Osteocyte (in vitro differentiated cells): ENCODE data around the gene MYRIP. TPM values are rescaled to one million over a fixed set of nuclear protein-coding genes. Genes with fewer than 3 reads are reported as not detected.

Source experiments
- DNase-seq: peaks from one replicate; pipeline ENCODE4 v3.0.0; 2021; ENCODE audit warnings: mixed read lengths; ENCODE audit not compliant: unreplicated experiment; ENCODE audit errors: extremely low spot score
- H3K27ac Mint-ChIP-seq: one replicate; pipeline ENCODE4 v1.8.0; 2021; ENCODE audit warnings: mild to moderate bottlenecking, mixed read lengths; ENCODE audit not compliant: unreplicated experiment
- H3K27me3 Mint-ChIP-seq: one replicate; pipeline ENCODE4 v1.8.0; 2021; ENCODE audit warnings: mixed read lengths; ENCODE audit not compliant: unreplicated experiment
- H3K36me3 Mint-ChIP-seq: one replicate; pipeline ENCODE4 v1.8.0; 2021; ENCODE audit warnings: mixed read lengths; ENCODE audit not compliant: unreplicated experiment
- H3K4me1 Mint-ChIP-seq: one replicate; pipeline ENCODE4 v1.8.0; 2021; ENCODE audit warnings: mixed read lengths; ENCODE audit not compliant: unreplicated experiment
- H3K4me3 Mint-ChIP-seq: one replicate; pipeline ENCODE4 v1.8.0; 2021; ENCODE audit warnings: mild to moderate bottlenecking, moderate library complexity, mixed read lengths; ENCODE audit not compliant: unreplicated experiment
- H3K9me3 Mint-ChIP-seq: one replicate; pipeline ENCODE4 v1.8.0; 2021; ENCODE audit warnings: mixed read lengths; ENCODE audit not compliant: unreplicated experiment
- CTCF ChIP-seq: fragments of 200-600 bp; sonication (generic); IDR thresholded peaks from 2 replicates; pipeline ENCODE4 v1.5.0; 2021; ENCODE audit warnings: antibody characterized with exemption, mild to moderate bottlenecking, moderate library complexity
- total RNA-seq: library from RNA; stranded (reverse); gene quantifications from 2 replicates; pipeline ENCODE4 v1.2.1, GENCODE V29; 2021

MYRIP gene
- total RNA-seq, 1 donor from 2014 or later, result 0.62 TPM

- Mint-ChIP-seq H3K4me3 (no peak overlapping the region), H3K9me3 (peaks cover 12% of the 10 kb centered on the region), H3K27me3 (peaks cover 58% of the 10 kb centered on the region), H3K36me3 (no peaks in the 10 kb centered on the region), H3K4me1 (peaks cover 19% of the 10 kb centered on the region), H3K27ac (no peak overlapping the region)
- no peak for TF ChIP-seq CTCF
- DNase-seq, result no peak
Observed at GRCh38 chr3:39806820-39807219, 2.6 kb upstream of the MYRIP start.

GRCh38 chr3:39808467-39809180 lies 785 bp upstream of the MYRIP start:
- DNase-seq, result no peak
- TF ChIP-seq CTCF, result no peak
- Mint-ChIP-seq H3K4me1 (peaks cover 23% of the 10 kb centered on the region), H3K36me3 (no peaks in the 10 kb centered on the region), H3K27me3 (peaks cover 67% of the 10 kb centered on the region), H3K4me3 (peak overlapping the region; percentile 70), H3K9me3 (peaks cover 6% of the 10 kb centered on the region), H3K27ac (no peak overlapping the region)

GRCh38 chr3:39809995-39810595 lies 686 bp downstream of the MYRIP start:
- peaks cover 65% of the 10 kb centered on the region for H3K27me3 Mint-ChIP-seq
- DNase-seq, result no peak
- no peak for TF ChIP-seq CTCF
- no peaks in the 10 kb centered on the region for H3K9me3 Mint-ChIP-seq
- H3K27ac Mint-ChIP-seq, result no peak overlapping the region
- peaks cover 23% of the 10 kb centered on the region for H3K4me1 Mint-ChIP-seq
- H3K4me3 Mint-ChIP-seq, result peak overlapping the region; percentile 74
- H3K36me3 Mint-ChIP-seq, result no peaks in the 10 kb centered on the region

- Mint-ChIP-seq H3K4me3 (peak overlapping the region; percentile 74), H3K27ac (no peak overlapping the region), H3K27me3 (peaks cover 68% of the 10 kb centered on the region), H3K9me3 (no peaks in the 10 kb centered on the region), H3K36me3 (no peaks in the 10 kb centered on the region), H3K4me1 (peaks cover 23% of the 10 kb centered on the region)
- TF ChIP-seq CTCF, result no peak
- DNase-seq, result no peak
Observed at GRCh38 chr3:39810647-39811161, 1.3 kb downstream of the MYRIP start.

- Mint-ChIP-seq H3K4me3 (no peak overlapping the region), H3K27ac (no peak overlapping the region), H3K36me3 (no peaks in the 10 kb centered on the region), H3K9me3 (no peaks in the 10 kb centered on the region), H3K4me1 (peaks cover 23% of the 10 kb centered on the region), H3K27me3 (peaks cover 59% of the 10 kb centered on the region)
- DNase-seq, result no peak
- TF ChIP-seq CTCF, result no peak
Observed at GRCh38 chr3:39811561-39811960, 2.2 kb downstream of the MYRIP start.
